DOHH2 (cell line): ENCODE data around the gene EML4.

ENCODE experiments used
- H3F3A ChIP-seq: fragments of 200-600 bp; sonication (generic), shearing (Covaris generic); 2 replicates; pipeline ENCODE4 v1.6.0; 2016; ENCODE audit warnings: antibody characterized with exemption, mild to moderate bottlenecking; ENCODE audit not compliant: control insufficient read depth, insufficient read depth
- H3K27ac ChIP-seq: fragments of 200-600 bp; sonication (generic); 2 replicates; pipeline ENCODE4 v1.5.1; 2014; ENCODE audit warnings: low read depth, mild to moderate bottlenecking, low read length, moderate library complexity
- H3K27me3 ChIP-seq: fragments of 200-600 bp; sonication (generic); 2 replicates; pipeline ENCODE4 v1.6.1; 2014; ENCODE audit warnings: mild to moderate bottlenecking, low read length, mixed read lengths; ENCODE audit not compliant: control insufficient read depth
- H3K36me3 ChIP-seq: fragments of 200-600 bp; sonication (generic); 2 replicates; pipeline ENCODE4 v1.6.1; 2014; ENCODE audit warnings: mild to moderate bottlenecking, low read length, moderate library complexity, mixed read lengths; ENCODE audit not compliant: control insufficient read depth
- H3K4me1 ChIP-seq: fragments of 200-600 bp; sonication (generic); 2 replicates; pipeline ENCODE4 v1.6.1; 2014; ENCODE audit warnings: mild to moderate bottlenecking, low read length, mixed read lengths; ENCODE audit not compliant: control insufficient read depth
- H3K4me2 ChIP-seq: fragments of 200-600 bp; sonication (generic); 2 replicates; pipeline ENCODE4 v1.6.0; 2014; ENCODE audit warnings: mild to moderate bottlenecking, low read length, moderate library complexity
- H3K4me3 ChIP-seq: fragments of 200-600 bp; sonication (generic); 2 replicates; pipeline ENCODE4 v1.5.1; 2014; ENCODE audit warnings: mild to moderate bottlenecking, low read length, mixed read lengths
- H3K79me2 ChIP-seq: fragments of 200-600 bp; sonication (generic); 2 replicates; pipeline ENCODE4 v1.6.1; 2014; ENCODE audit warnings: mild to moderate bottlenecking, low read length, mixed read lengths; ENCODE audit not compliant: control insufficient read depth
- H3K9me2 ChIP-seq: fragments of 200-600 bp; sonication (generic); replicated peaks from 2 replicates; pipeline ENCODE4 v1.6.1; 2014; ENCODE audit warnings: mild to moderate bottlenecking, low read length, mixed read lengths; ENCODE audit not compliant: control insufficient read depth
- H3K9me3 ChIP-seq: fragments of 200-600 bp; sonication (generic); 2 replicates; pipeline ENCODE4 v1.6.1; 2014; ENCODE audit warnings: antibody characterized with exemption, low read length, mixed read lengths; ENCODE audit not compliant: control insufficient read depth, insufficient read depth
- H4K20me1 ChIP-seq: fragments of 200-600 bp; sonication (generic); 2 replicates; pipeline ENCODE4 v1.6.0; 2014; ENCODE audit warnings: low read depth, mild to moderate bottlenecking, antibody characterized with exemption, low read length, moderate library complexity; ENCODE audit not compliant: control insufficient read depth, insufficient read depth
- CTCF ChIP-seq: fragments of 200-600 bp; sonication (generic); IDR thresholded peaks from one replicate; pipeline ENCODE4 v1.5.1; 2014; ENCODE audit warnings: antibody characterized with exemption, mild to moderate bottlenecking, low read depth, low read length; ENCODE audit not compliant: poor library complexity, severe bottlenecking
- EZH2phosphoT487 ChIP-seq: fragments of 200-600 bp; sonication (generic); IDR thresholded peaks from 2 replicates; pipeline ENCODE4 v1.6.1; 2017; ENCODE audit warnings: borderline replicate concordance, mild to moderate bottlenecking, antibody characterized with exemption, low read length, moderate library complexity, mixed read lengths

EML4 gene

GRCh38 chr2:42243297-42243696 lies 74.1 kb downstream of the EML4 start:
- H3K27ac ChIP-seq: no peak overlapping the region
- no peaks in the 10 kb centered on the region for H3K9me2 ChIP-seq
- no peak overlapping the region for H3K4me2 ChIP-seq
- H3F3A ChIP-seq: no peaks in the 10 kb centered on the region
- no peaks in the 10 kb centered on the region for H4K20me1 ChIP-seq
- H3K27me3 ChIP-seq: no peaks in the 10 kb centered on the region
- H3K4me3 ChIP-seq: no peak overlapping the region
- H3K9me3 ChIP-seq: no peaks in the 10 kb centered on the region
- no peaks in the 10 kb centered on the region for H3K79me2 ChIP-seq
- no peaks in the 10 kb centered on the region for H3K36me3 ChIP-seq
- TF ChIP-seq EZH2phosphoT487: no peak
- no peaks in the 10 kb centered on the region for H3K4me1 ChIP-seq

- no peaks in the 10 kb centered on the region for H3K79me2 ChIP-seq
- no peak overlapping the region for H3K4me3 ChIP-seq
- no peak overlapping the region for H3K4me2 ChIP-seq
- H3K27me3 ChIP-seq: no peaks in the 10 kb centered on the region
- H4K20me1 ChIP-seq: no peaks in the 10 kb centered on the region
- H3K36me3 ChIP-seq: no peaks in the 10 kb centered on the region
- no peak overlapping the region for H3K27ac ChIP-seq
- H3K9me3 ChIP-seq: no peaks in the 10 kb centered on the region
- TF ChIP-seq EZH2phosphoT487 (no peak), CTCF (no peak)
- no peaks in the 10 kb centered on the region for H3K4me1 ChIP-seq
- no peaks in the 10 kb centered on the region for H3F3A ChIP-seq
- no peaks in the 10 kb centered on the region for H3K9me2 ChIP-seq
Measured at GRCh38 chr2:42244520-42244919, 75.4 kb downstream of the EML4 start.

- Histone ChIP-seq H3K36me3 (no peaks in the 10 kb centered on the region), H3K4me2 (no peak overlapping the region), H3K4me3 (no peak overlapping the region), H3K9me3 (no peaks in the 10 kb centered on the region), H3K27me3 (no peaks in the 10 kb centered on the region), H3K79me2 (no peaks in the 10 kb centered on the region), H3K4me1 (0 out of 2 replicates have a peak, but pooled peaks cover 3% of the 10 kb centered on the region), H3F3A (no peaks in the 10 kb centered on the region), H4K20me1 (no peaks in the 10 kb centered on the region), H3K9me2 (no peaks in the 10 kb centered on the region), H3K27ac (no peak overlapping the region)
- no peak for TF ChIP-seq EZH2phosphoT487
Measured at GRCh38 chr2:42245396-42245795, 76.2 kb downstream of the EML4 start.

- TF ChIP-seq CTCF (no peak), EZH2phosphoT487 (no peak)
- Histone ChIP-seq H3K27ac (no peak overlapping the region), H3K9me2 (no peaks in the 10 kb centered on the region), H3K27me3 (no peaks in the 10 kb centered on the region), H3K79me2 (no peaks in the 10 kb centered on the region), H3K4me2 (no peak overlapping the region), H3F3A (no peaks in the 10 kb centered on the region), H3K4me1 (0 out of 2 replicates have a peak, but pooled peaks cover 3% of the 10 kb centered on the region), H3K9me3 (no peaks in the 10 kb centered on the region), H3K36me3 (no peaks in the 10 kb centered on the region), H4K20me1 (no peaks in the 10 kb centered on the region), H3K4me3 (no peak overlapping the region)
Measured at GRCh38 chr2:42246562-42246961, 77.4 kb downstream of the EML4 start.
